Measurements from ENCODE around the gene SUMO2.
A peak's percentile ranks its signal among the peaks of the same experiment; 100 is the strongest.
"Not testable (repeated sequence)": the region's sequence is repeated elsewhere in the genome, so short reads cannot be mapped to it uniquely, and the experiment has no call there.

The SUMO2 gene

GRCh38 chr17:75146592-75146991, 36.2 kb downstream of the SUMO2 start:
- H3K4me3 ChIP-seq (ENCODE audit: low read depth, low read length), result no peak overlapping the region

GRCh38 chr17:75144816-75145512, 37.8 kb downstream of the SUMO2 start:
- H3K4me3 ChIP-seq (ENCODE audit: low read depth, low read length), result no peak overlapping the region

GRCh38 chr17:75142236-75142971, 40.4 kb downstream of the SUMO2 start:
- no peak overlapping the region for H3K4me3 ChIP-seq (ENCODE audit: low read depth, low read length)

- H3K4me3 ChIP-seq (ENCODE audit: low read depth, low read length), result no peak overlapping the region
These were observed 44.2 kb downstream of the SUMO2 start for GRCh38 chr17:75138519-75138918.

GRCh38 chr17:75137762-75138161, 45.0 kb downstream of the SUMO2 start:
- H3K4me3 ChIP-seq (ENCODE audit: low read depth, low read length), result not testable (repeated sequence)

GRCh38 chr17:75135946-75136345, 46.8 kb downstream of the SUMO2 start:
- no peak overlapping the region for H3K4me3 ChIP-seq (ENCODE audit: low read depth, low read length)

GRCh38 chr17:75135452-75135851, 47.3 kb downstream of the SUMO2 start:
- no peak overlapping the region for H3K4me3 ChIP-seq (ENCODE audit: low read depth, low read length)

GRCh38 chr17:75133607-75134347, 49.0 kb downstream of the SUMO2 start:
- H3K4me3 ChIP-seq (ENCODE audit: low read depth, low read length), result not testable (repeated sequence)

GRCh38 chr17:75133001-75133400, 49.8 kb downstream of the SUMO2 start:
- H3K4me3 ChIP-seq (ENCODE audit: low read depth, low read length), result no peak overlapping the region

GRCh38 chr17:75132018-75133000, 50.5 kb downstream of the SUMO2 start:
- peak overlapping the region; percentile 72 for H3K4me3 ChIP-seq (ENCODE audit: low read depth, low read length)

- peak within 1 kb of the TSS; percentile 72 for H3K4me3 ChIP-seq (ENCODE audit: low read depth, low read length)
These were observed 51.3 kb downstream of the SUMO2 start, which contains the start of gene NT5C for GRCh38 chr17:75131278-75132017. NT5C (minus strand) TSS chr17:75131742; CDS start chr17:75131707, 35 bp downstream.

- H3K4me3 ChIP-seq (ENCODE audit: low read depth, low read length), result peak overlapping the region; percentile 72
These were observed 52.0 kb downstream of the SUMO2 start for GRCh38 chr17:75130632-75131277.

- H3K4me3 ChIP-seq (ENCODE audit: low read depth, low read length), result no peak overlapping the region
These were observed 52.6 kb downstream of the SUMO2 start for GRCh38 chr17:75130059-75130631.

- no peak overlapping the region for H3K4me3 ChIP-seq (ENCODE audit: low read depth, low read length)
These were observed 53.2 kb downstream of the SUMO2 start for GRCh38 chr17:75129576-75129975.

- H3K4me3 ChIP-seq (ENCODE audit: low read depth, low read length), result no peak overlapping the region
These were observed 53.9 kb downstream of the SUMO2 start for GRCh38 chr17:75128694-75129505.

- H3K4me3 ChIP-seq (ENCODE audit: low read depth, low read length), result not testable (repeated sequence)
These were observed 54.8 kb downstream of the SUMO2 start for GRCh38 chr17:75127936-75128335.

- H3K4me3 ChIP-seq (ENCODE audit: low read depth, low read length), result no peak overlapping the region
These were observed 55.8 kb downstream of the SUMO2 start for GRCh38 chr17:75126954-75127353.

- H3K4me3 ChIP-seq (ENCODE audit: low read depth, low read length), result no peak overlapping the region
These were observed 56.8 kb downstream of the SUMO2 start for GRCh38 chr17:75125984-75126383.
